ENCODE data around the gene ZNF580.

Gene ZNF580

GRCh38 chr19:55647732-55648584 lies 7.2 kb downstream of the ZNF580 start, which contains the start of gene CCDC106:
TSS of gene CCDC106 (plus strand) at chr19:55648212. CDS start at chr19:55649047, 835 bp downstream.
- peak; percentile 60 for DNase-seq

GRCh38 chr19:55648585-55649267 lies 7.9 kb downstream of the ZNF580 start:
- in situ Hi-C loops (cut with HindIII; ENCODE audit: low pct_ligation_motif_present, low sequenced_read_pairs): no loop called here
- no peaks in the 10 kb centered on the region for H3K27me3 ChIP-seq (replicated peaks)
- H3K4me3 ChIP-seq (ENCODE audit: low read depth, low read length): peak overlapping the region; percentile 70
- peaks cover 8% of the 10 kb centered on the region for H3K36me3 ChIP-seq (replicated peaks)
- H3K27ac ChIP-seq: no peak overlapping the region
- TF ChIP-seq, protein P1, sequence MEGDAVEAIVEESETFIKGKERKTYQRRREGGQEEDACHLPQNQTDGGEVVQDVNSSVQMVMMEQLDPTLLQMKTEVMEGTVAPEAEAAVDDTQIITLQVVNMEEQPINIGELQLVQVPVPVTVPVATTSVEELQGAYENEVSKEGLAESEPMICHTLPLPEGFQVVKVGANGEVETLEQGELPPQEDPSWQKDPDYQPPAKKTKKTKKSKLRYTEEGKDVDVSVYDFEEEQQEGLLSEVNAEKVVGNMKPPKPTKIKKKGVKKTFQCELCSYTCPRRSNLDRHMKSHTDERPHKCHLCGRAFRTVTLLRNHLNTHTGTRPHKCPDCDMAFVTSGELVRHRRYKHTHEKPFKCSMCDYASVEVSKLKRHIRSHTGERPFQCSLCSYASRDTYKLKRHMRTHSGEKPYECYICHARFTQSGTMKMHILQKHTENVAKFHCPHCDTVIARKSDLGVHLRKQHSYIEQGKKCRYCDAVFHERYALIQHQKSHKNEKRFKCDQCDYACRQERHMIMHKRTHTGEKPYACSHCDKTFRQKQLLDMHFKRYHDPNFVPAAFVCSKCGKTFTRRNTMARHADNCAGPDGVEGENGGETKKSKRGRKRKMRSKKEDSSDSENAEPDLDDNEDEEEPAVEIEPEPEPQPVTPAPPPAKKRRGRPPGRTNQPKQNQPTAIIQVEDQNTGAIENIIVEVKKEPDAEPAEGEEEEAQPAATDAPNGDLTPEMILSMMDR (IDR thresholded peaks at IDR 0.05; ENCODE audit: low read depth, low read length, missing control alignments): no peak
- no peak for DNase-seq

More at GRCh38 chr19:55647732-55648584, 7.2 kb downstream of the ZNF580 start, which contains the start of gene CCDC106:
- peaks cover 8% of the 10 kb centered on the region for H3K36me3 ChIP-seq (replicated peaks)
- TF ChIP-seq, protein P1 (IDR thresholded peaks at IDR 0.05; ENCODE audit: low read depth, low read length, missing control alignments): no peak
- H3K4me3 ChIP-seq (ENCODE audit: low read depth, low read length): peak within 1 kb of the TSS; percentile 70
- peak within 1 kb of the TSS; percentile 70 for H3K27ac ChIP-seq
- no peaks in the 10 kb centered on the region for H3K27me3 ChIP-seq (replicated peaks)
- in situ Hi-C loops (cut with HindIII; ENCODE audit: low pct_ligation_motif_present, low sequenced_read_pairs): no loop called here

DNA sequence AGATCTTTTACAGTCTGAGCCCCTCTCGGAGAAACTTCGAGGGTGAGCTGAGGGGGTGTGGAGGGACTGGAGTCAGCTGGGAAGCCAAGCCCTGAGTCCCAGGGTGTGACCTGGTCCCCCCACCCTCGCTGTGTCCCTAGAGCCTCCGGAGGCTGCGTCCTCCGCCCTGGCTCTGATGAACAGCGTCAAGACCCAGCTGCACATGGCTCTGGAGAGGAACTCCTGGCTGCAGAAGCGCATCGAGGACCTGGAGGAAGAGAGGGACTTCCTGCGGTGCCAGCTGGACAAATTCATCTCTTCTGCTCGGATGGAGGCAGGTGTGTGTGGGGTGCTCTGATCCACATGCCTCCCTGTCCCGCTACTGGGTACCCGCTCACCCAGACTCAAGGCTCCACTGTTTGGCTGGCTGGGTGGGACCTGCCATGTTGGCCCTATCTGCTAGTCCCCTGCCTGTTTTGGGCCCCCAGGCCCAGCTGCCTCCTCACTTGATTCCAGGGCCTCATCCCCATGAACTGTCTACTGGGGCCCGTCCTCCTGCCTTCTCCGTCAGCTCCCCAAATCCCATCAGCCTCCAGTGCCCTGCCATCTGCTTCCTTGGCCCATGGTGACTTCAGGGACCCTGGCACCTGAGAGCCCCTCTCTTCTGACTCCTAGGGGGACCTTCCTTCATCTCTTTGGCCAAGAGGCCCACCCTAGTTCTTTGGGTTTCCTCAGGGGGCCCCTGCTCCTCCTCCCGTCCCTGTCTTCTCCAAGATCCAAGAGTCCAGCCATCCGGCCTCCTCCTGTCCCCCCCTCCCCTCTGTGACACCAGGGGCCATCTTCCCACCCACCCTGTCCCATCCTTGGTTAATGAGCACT lies 8.7 kb downstream of the ZNF580 start:
- no peak overlapping the region for H3K4me3 ChIP-seq (ENCODE audit: low read depth, low read length)
- DNase-seq: no peak
- TF ChIP-seq, protein P1 (IDR thresholded peaks at IDR 0.05; ENCODE audit: low read depth, low read length, missing control alignments): no peak
- H3K27ac ChIP-seq: no peak overlapping the region
- H3K36me3 ChIP-seq (replicated peaks): peaks cover 8% of the 10 kb centered on the region
- in situ Hi-C loops (cut with HindIII; ENCODE audit: low pct_ligation_motif_present, low sequenced_read_pairs): no loop called here
- no peaks in the 10 kb centered on the region for H3K27me3 ChIP-seq (replicated peaks)

DNA sequence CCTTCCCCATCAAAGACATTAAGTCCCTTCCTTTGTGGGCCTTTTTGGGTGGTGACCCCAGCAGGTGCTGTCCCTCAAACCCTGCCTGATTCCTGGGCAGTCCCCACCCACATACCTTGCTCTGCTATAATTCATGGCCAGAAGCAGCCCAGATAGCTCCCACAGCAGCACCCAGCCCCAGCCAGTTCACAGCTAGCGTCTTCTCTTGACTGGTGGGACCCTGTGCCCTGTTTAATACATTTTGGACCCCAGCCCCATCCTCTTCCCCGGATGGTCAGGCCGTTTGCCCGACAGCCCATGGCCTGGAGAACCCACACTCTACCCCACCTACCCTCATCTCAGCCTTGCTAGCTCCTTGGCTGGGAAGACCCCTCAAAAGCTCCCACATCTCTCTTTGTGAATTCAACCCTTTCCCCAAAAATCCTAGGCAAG lies 9.3 kb downstream of the ZNF580 start:
- H3K36me3 ChIP-seq (replicated peaks): peaks cover 4% of the 10 kb centered on the region
- TF ChIP-seq, protein P1 (IDR thresholded peaks at IDR 0.05; ENCODE audit: low read depth, low read length, missing control alignments): no peak
- H3K27ac ChIP-seq: no peak overlapping the region
- in situ Hi-C loops (cut with HindIII; ENCODE audit: low pct_ligation_motif_present, low sequenced_read_pairs): no loop called here
- H3K4me3 ChIP-seq (ENCODE audit: low read depth, low read length): no peak overlapping the region
- no peaks in the 10 kb centered on the region for H3K27me3 ChIP-seq (replicated peaks)
- DNase-seq: no peak

- H3K36me3 ChIP-seq (replicated peaks): no peaks in the 10 kb centered on the region
- in situ Hi-C loops (cut with HindIII; ENCODE audit: low pct_ligation_motif_present, low sequenced_read_pairs): no loop called here
- H3K4me3 ChIP-seq (ENCODE audit: low read depth, low read length): no peak overlapping the region
- TF ChIP-seq, protein P1 (IDR thresholded peaks at IDR 0.05; ENCODE audit: low read depth, low read length, missing control alignments): no peak
- no peak overlapping the region for H3K27ac ChIP-seq
- no peak for DNase-seq
- H3K27me3 ChIP-seq (replicated peaks): no peaks in the 10 kb centered on the region
Measured at GRCh38 chr19:55650602-55651230, 9.9 kb downstream of the ZNF580 start.

All from brain microvascular endothelial cell (primary cell).